HG03039 (cell line): Measurements from ENCODE around the gene PTPRT.

Experiments used
- ATAC-seq: cut with Tn5 transposase; IDR thresholded peaks from one replicate; pipeline ENCODE4 v1.9.1; 2021; ENCODE audit warnings: mild to moderate bottlenecking, moderate library complexity; ENCODE audit not compliant: unreplicated experiment

PTPRT gene

GRCh38 chr20:43029176-43029575 is 160.5 kb downstream of the PTPRT start:
- ATAC-seq, result no peak

GRCh38 chr20:43028470-43028869 is 161.2 kb downstream of the PTPRT start:
- ATAC-seq, result no peak

- ATAC-seq, result no peak
Measured at GRCh38 chr20:43023836-43024235, 165.9 kb downstream of the PTPRT start.

- no peak for ATAC-seq
Measured at GRCh38 chr20:43022568-43022967, 167.1 kb downstream of the PTPRT start.

- no peak for ATAC-seq
Measured at GRCh38 chr20:43022081-43022480, 167.6 kb downstream of the PTPRT start.

GRCh38 chr20:43017241-43018030 is 172.3 kb downstream of the PTPRT start:
- ATAC-seq, result no peak

GRCh38 chr20:43016257-43016656 is 173.4 kb downstream of the PTPRT start:
- no peak for ATAC-seq

- no peak for ATAC-seq
Measured at GRCh38 chr20:43015566-43015965, 174.1 kb downstream of the PTPRT start.

- ATAC-seq, result no peak
Measured at GRCh38 chr20:43014206-43014605, 175.5 kb downstream of the PTPRT start.

GRCh38 chr20:43011491-43011890 is 178.2 kb downstream of the PTPRT start:
- no peak for ATAC-seq

GRCh38 chr20:43009532-43009931 is 180.2 kb downstream of the PTPRT start:
- no peak for ATAC-seq

- no peak for ATAC-seq
Measured at GRCh38 chr20:43007525-43007924, 182.2 kb downstream of the PTPRT start.

- no peak for ATAC-seq
Measured at GRCh38 chr20:43006651-43007375, 182.9 kb downstream of the PTPRT start.

GRCh38 chr20:43003318-43003944 is 186.3 kb downstream of the PTPRT start:
- no peak for ATAC-seq

- no peak for ATAC-seq
Measured at GRCh38 chr20:42996141-42996540, 193.6 kb downstream of the PTPRT start.

- no peak for ATAC-seq
Measured at GRCh38 chr20:42988319-42988718, 201.4 kb downstream of the PTPRT start.

- ATAC-seq, result no peak
Measured at GRCh38 chr20:42987376-42988114, 202.2 kb downstream of the PTPRT start.

GRCh38 chr20:42986143-42986773 is 203.4 kb downstream of the PTPRT start:
- no peak for ATAC-seq

- no peak for ATAC-seq
Measured at GRCh38 chr20:42985628-42986027, 204.1 kb downstream of the PTPRT start.

- no peak for ATAC-seq
Measured at GRCh38 chr20:42982218-42982617, 207.5 kb downstream of the PTPRT start.

GRCh38 chr20:42981253-42981652 is 208.5 kb downstream of the PTPRT start:
- no peak for ATAC-seq
